ENCODE results near the gene ST6GALNAC5.

ST6GALNAC5 gene

DNA sequence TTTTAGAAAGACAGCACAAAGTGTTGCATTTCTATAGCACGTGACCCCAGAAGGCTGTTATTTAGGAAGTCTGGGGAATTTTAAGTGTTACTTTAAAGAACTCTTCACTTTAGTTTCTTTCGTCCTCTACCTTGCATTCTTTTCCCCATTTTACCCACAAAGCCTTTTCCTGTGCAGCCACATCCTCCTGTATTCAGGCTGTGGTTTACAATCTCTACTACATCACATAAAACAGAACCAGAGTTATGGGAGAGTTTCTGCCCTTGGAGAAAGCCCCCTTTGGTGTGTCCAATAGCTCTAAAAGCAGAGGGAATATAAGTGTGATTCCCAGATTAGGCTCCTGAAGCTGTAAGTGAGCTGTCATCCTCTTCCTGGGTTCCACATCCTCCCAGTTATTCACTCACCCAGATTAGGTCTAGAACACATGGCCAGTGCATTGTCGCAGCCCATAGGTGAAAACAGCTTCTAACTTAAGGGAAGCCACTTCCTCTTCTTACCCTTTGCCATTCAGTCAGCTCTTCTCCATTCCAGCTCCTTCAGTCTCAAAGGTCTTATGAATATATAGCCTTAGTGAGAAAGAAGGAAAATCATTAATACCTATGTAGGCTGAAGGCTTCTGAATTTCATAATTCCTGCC lies 180.8 kb downstream of the ST6GALNAC5 start:
- DNase-seq (ENCODE audit: low read depth in 2 of 2), result no peak

DNA sequence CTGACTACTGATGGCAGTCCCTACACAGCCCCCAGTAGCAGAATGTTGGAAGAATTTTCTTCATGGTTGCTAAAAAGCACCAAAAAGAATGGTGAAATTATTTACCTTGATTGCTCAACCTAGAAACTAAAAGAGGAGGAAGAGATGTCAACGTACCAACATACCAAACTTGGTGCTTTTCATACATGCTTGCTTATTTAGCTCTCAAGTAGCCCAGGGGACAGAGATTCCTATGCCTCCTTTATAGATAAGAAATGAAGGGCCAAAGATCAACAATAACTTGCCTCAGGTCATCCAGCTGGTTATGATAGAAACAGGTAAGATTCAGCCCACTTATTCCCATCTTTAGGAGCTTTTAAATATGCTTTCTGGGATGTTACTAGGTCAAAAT lies 181.3 kb downstream of the ST6GALNAC5 start:
- DNase-seq (ENCODE audit: low read depth in 2 of 2), result no peak

DNA sequence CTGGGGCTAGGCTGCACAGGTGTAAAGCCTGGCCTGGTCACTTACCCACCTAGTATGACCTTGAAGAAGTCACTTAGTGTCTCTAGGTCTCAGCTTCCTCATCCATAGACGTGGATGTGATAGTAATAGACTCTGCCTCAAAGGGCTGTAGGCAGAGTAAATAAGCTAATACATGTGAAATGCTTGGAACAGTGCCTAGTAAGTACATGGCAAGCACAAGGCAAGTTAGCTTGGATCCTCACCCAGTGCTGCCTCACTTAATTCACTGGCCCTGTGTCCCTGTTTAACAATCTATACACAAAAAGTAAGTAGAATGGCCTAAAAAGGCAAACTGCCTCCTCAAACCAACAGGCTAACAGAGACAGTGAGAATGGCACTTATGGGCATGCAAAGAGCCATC lies 184.1 kb downstream of the ST6GALNAC5 start:
- DNase-seq (ENCODE audit: low read depth in 2 of 2), result no peak

DNA sequence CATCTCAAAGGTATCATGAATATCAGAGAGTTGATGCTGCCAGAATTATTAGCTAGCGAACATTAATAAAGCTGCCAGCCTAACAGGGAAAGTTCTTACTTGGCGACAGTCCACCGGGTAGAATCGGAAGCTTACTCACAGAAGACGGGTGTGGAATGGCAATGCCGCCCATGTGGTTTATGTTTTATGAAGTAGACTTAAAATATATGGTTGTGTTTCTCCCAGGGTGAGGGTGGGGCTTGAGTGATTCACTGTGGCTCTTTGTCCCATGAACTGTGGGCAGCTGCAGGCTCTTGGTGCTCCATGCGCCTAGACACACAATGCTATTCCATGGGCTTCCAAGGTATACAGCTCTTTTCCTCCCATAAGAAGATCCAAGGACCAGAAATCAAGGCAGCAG lies 189.2 kb downstream of the ST6GALNAC5 start:
- DNase-seq (ENCODE audit: low read depth in 2 of 2), result no peak

DNA sequence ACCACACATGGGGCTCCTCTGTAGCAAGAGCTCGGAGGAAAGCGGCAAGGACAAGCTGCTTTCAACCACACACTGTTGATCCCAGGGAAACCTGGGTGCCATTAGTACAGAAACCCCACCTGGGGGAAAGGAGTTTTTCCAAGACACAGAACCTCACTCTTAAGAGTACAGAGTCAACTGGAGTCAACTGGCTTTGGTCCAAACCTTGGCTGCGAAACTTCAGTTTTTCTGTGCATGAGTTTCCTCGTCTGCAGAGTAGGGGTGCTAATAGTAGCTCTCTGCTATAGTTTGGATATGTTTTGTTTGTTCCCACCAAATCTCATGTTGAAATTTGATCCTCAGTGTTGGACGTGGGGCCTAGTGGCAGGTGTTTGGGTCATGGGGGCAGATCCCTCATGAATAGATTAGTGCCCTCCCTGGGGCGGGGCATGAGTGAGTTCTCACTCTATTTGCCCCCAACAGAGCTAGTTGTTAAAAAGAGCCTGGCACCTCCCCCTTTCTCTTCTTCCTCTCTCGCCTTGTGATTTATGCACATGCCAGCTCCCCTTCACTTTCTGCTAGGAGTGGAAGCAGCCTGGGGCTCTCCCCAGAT lies 190.8 kb downstream of the ST6GALNAC5 start:
- no peak for DNase-seq (ENCODE audit: low read depth in 2 of 2)

DNA sequence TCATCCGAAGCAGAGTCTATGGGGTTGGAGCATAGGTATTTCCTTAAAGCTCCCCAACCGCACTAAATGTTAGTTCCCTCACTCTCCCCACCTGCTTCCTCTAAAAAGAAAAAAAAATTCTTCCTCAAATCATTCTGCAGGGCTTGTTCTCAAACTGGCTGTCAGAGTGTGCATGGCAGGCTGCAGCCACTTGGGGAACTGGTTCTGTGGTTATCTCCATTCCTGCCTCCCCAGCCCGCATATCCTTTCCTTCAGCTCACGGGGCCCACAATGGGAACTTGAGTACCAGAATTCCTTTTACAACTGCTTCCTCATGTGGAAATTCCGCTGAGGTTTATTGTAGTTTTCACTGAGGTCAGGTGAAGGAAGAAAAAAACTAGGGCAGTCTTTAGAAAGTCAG lies 192.7 kb downstream of the ST6GALNAC5 start:
- no peak for DNase-seq (ENCODE audit: low read depth in 2 of 2)

DNA sequence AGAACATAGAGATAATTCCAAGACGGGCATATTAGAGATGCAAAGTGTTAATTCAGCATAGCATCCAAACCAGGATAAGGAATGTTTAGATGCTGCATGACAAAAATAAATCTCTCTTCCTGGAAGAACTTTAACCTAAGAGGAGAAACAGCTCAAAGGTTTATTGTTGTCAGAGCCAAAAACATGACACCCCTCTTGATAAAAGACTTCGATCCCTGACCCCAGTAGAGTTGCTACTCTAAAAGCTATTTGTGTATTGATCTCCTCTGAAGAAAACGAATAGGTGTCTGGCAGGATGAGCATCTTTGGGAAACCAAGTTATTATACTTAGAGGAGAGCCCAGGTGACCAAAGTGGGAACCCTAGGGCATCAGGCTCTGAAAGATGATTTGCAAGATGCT lies 193.9 kb downstream of the ST6GALNAC5 start:
- DNase-seq (ENCODE audit: low read depth in 2 of 2), result no peak

DNA sequence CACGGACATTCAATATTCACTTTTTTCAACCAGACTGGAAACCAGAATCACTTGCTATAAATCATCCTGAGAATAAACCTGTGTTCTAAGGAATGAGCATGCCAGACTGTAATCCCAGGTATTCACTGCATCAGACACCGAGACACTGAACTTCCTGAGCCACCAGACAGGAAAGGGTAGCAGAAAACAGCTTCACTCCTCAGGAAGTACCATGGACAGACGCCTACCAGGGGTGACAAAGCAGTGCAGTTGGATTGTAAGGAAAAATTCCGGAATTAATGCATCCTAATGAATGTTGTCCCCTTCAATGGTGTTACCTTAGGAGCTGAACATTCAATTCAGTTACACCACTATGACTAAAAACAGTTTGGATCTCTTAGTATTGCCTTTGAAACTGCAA lies 195.8 kb downstream of the ST6GALNAC5 start:
- no peak for DNase-seq (ENCODE audit: low read depth in 2 of 2)

DNA sequence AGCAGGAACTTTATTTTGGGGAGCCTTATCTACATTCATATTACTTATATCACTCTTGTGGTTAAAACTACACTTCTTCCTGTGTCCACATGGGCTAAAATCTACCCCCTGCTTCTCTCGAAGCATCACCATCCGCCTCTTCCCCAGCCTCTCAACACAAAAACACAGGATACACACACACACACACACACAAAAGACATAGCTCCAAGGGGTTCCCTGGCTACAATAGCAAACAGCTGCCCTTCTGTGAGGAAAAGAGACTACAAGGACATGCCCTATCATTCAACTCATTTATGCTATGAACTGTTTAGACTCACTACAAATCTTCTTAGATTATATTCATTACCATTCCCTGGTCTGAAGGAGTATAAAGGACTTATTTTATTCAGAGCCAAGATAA lies 197.0 kb downstream of the ST6GALNAC5 start:
- DNase-seq (ENCODE audit: low read depth in 2 of 2), result no peak

DNA sequence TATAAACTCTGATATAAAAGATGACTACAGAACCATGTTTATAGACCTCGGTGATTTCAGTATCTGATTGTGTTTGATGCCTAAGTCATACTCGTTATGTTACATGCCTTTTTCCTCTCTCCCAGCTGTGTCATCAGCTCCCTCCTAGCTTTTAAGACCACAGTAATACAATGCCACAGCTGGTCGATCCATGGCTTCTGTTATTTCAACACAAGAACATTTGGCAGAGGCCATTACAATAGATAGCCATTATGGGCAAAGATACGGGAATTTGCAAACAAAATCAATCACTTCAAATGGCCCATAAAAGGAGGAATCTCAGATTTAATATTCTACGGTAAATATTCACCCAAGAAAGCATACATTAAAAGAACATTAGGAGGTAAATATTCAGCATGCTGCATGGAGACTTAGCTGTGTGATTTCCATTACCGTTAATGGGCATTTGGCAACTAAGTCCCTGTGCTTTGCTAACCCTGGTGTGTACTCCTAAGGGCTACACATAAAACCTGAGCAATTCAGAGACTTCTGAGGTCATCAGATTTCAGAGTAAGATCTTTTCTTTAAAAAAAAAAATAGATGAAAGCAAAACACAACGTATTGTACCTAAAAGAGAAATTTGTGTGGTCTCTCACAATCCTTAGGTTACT lies 198.5 kb downstream of the ST6GALNAC5 start:
- DNase-seq (ENCODE audit: low read depth in 2 of 2), result no peak

DNA sequence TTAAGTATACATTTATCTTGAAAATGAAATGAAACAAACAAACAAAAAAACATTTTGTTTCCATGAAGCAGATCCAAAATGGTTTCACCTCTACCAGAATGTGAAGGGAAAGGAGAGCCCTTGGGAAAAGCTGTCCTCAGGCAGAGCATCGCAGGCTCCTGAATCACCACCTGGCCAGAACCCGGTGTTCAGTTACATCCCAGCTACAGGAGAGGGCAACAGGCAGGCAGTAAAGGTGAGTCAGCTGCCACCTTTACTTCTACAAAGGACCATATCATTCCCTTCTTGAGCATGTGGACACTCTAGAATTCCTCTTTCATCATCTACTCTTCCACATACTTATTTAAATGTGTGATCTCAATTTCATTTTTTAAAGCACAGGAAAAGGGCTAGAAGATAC lies 200.7 kb downstream of the ST6GALNAC5 start:
- no peak for DNase-seq (ENCODE audit: low read depth in 2 of 2)

DNA sequence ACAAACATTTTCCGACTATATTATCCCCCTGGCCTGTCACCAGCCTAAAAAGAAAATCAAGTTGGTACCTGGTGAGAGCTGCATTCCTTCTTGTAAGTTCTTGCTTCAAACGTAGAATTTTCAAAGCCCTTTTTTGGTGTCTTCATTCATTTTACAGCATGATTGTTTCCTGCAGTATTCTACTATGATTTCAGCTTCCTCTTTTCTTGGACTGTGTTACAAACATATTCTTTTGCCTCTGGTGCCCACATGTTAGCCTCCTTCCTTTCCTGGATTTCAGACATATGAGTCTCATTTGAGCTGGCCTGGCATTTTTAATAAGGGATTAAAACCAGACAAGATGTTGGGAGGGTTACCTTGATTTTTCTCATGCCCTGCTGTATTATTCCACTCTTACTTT lies 209.5 kb downstream of the ST6GALNAC5 start:
- DNase-seq (ENCODE audit: low read depth in 2 of 2), result no peak

DNA sequence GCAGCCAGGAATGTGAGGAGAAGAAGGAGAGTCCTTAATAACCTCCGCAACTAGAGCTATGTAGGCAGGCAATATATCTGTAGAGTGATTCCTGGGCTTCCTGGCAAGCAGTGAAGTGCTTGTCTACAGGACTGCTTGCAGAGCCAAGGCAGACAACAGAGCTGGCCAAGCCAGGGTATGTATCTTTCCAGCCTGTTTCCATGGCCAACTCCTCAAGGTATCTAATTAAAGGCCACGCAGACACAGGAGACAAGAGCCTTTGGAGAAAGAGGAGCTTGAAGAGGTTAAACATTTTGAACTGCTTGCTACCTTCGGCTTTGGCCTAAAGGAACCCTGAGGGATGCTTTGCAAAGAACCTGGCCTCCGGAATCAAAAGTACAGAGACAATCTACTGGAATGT lies 214.6 kb downstream of the ST6GALNAC5 start:
- DNase-seq (ENCODE audit: low read depth in 2 of 2), result no peak

DNA sequence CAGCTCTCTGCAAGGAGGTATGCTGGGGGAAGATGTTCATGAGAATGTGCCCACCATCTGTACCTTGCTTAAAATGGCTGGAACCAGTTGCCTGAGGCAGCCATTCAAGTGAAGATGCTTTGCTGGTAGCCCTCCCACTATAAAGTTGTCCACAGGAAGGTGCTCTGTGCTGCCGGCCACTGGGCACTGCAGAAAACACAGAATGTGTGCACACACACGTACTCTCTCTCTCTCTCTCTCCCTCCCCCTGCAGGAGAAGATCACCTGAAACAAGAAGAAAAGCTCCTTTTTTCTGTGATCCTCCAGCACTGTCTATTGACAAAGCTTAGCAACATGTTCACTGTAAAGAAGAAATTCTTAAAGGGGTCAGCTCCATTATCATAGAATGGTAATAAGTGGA lies 217.2 kb downstream of the ST6GALNAC5 start:
- DNase-seq (ENCODE audit: low read depth in 2 of 2), result no peak

DNA sequence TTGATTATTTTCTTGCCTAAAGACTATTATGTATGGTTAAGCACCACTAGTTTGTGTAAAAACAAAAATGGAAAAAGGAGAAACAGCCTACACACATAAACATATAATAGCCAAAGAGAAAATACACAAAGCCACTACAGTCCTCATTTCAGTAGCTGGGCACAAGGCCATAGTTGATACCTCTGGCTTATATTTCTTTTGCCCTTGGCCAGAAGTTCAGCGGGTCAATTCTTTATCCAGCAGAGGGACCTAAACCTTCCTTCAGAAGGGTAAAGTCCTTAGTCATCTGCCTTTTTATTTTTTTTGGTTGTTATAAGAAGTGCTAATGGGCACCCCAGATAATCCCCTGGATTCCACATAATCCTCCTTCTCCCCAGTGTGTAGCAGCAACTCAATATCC lies 217.8 kb downstream of the ST6GALNAC5 start:
- DNase-seq (ENCODE audit: low read depth in 2 of 2), result no peak

DNA sequence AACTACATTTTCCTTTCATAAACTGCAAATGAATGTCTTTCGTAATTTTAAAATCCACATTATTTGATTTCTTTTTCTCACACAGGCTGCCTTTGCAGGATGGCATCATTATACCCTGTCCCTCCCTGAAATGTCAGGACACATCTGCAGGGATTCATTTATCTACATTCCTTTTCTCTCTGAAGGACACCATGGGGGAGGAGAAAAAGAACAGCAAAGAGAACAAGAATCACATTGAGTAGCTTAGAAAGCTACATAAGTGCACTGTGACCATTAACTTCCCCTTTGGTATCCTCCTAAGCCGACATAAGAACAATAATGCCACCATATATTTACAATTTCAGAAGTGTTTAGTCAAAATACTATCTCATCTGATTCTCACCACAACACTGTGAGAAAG lies 222.5 kb downstream of the ST6GALNAC5 start:
- DNase-seq (ENCODE audit: low read depth in 2 of 2), result no peak

DNA sequence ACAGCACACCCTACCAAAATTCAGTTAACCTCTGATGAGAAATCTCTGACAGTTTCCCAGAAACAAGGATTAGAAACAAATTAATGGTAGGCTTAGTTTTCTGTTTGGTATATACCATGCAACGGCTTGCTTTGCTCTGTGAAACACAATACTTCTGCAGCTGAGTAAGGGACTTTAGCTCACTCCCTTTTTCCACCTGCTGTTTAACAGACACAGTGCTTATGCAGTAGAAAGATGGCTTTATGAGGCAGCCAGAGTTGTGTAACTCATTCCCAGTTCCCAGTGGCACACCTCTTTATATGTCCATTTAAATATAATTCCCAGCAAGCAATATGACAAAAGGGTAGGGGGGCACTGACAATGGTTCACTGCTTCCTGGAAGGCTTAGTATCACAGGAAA lies 228.0 kb downstream of the ST6GALNAC5 start:
- no peak for DNase-seq (ENCODE audit: low read depth in 2 of 2)

DNA sequence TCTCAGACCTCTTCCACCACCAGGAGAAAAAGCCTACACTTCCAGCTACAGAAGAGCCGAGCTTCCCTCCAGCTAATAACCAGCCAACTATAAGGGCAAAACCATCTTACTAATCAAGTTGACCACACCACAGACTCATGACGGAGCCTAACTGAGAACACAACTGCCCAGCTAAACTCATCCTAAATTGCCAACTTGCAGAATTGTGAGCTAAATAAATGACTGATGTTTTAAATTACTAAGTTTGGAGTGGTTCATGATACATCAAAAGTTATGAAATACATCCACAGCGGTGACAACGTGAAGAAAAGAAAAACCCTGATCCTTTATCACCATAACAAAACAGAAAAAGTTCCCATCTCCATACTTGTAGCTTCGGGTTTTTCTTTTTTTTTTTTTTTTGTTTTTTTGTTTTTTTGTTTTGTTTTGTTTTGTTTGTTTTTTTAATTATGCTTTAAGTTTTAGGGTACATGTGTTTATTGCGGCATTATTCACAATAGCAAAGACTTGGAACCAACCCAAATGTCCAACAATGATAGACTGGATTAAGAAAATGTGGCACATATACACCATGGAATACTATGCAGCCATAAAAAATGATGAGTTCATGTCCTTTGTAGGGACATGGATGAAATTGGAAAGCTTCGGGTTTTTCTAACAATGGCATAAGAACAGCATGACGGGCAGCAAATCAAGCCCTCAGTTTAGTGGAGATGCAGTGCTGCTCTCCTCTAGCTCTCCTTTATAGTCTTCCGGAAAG lies 229.4 kb downstream of the ST6GALNAC5 start:
- DNase-seq (ENCODE audit: low read depth in 2 of 2), result no peak

DNA sequence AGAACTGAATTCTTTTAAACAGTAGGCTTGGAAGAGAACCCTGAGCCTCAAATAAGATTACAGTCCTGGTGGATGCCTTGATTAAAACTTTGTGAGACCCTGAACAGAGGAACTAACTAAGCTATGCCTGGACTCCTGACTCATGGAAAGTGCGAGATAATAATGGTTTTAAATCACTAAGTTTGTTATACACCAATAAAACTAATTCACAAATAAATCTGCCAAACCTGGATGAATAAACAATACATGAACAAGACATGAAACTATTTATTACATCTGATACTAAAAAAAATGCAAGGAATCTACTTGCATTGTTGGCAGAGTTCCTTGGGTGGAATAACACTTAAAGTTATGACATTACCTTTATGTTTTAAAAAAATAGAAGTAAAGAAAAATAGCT lies 233.6 kb downstream of the ST6GALNAC5 start:
- DNase-seq (ENCODE audit: low read depth in 2 of 2), result no peak

DNA sequence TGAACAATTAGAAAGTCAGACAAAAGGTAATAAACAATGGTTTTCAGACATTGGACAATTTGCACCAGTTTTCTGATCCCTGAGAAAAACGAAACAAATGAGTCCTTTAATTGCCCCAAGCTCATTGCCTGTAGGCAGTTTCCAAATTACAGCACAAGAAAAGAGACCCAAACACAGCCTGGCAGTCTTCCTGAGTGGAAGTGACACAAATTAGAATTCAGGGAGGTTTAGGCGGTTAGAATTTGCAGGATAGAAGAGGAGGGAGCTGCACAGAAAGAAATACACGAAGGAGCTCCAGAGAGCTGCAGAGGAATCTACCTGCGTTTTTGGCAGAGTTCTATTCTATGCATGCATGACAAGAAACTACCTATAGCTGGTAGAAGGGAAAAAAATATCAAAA lies 236.2 kb downstream of the ST6GALNAC5 start:
- DNase-seq (ENCODE audit: low read depth in 2 of 2), result no peak

DNA sequence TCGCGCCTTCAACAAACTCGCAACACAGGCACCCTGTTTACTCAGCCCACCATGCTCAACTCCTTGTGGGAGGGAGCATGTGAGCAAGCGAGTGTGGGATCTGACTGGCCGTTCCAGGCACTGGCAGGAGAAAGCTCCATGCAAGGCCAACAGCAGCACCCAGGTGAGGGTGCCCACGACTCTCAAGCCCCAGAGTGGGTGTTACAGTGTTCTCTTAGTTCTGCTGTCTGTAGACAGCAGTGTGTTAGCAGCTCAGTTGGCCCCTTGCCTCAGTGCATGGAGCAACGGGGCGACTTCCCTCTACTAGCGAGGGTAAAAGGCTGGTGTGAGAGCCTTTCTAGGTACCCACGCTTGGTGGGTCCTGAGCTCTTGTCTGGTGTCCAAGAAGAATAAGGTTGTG lies 237.4 kb downstream of the ST6GALNAC5 start:
- no peak for DNase-seq (ENCODE audit: low read depth in 2 of 2)

All from stimulated activated CD8-positive, alpha-beta memory T cell treated with anti-CD3 and anti-CD28 coated beads, Interleukin-2, amount 100 ng/mL, for 1 hour (primary cell).